Measurements from ENCODE around the gene GOSR2. TPM values are rescaled to one million over a fixed set of nuclear protein-coding genes. Genes with fewer than 3 reads are reported as not detected.

GOSR2 gene
- total RNA-seq, 1 experiment from 2014 or later = 52.9 TPM

GRCh38 chr17:46894024-46894423 lies 28.9 kb upstream of the GOSR2 start:
- Histone ChIP-seq H3K4me1 (ENCODE audit: control insufficient read depth in 1 of 2, insufficient read depth in 2 of 2, low read length in 2 of 2) (no peaks in the 10 kb centered on the region), H3K4me3 (replicated peaks in 1 of 2; ENCODE audit: low read depth in 1 of 2, low read length in 2 of 2) (no peak overlapping the region), H2AFZ (ENCODE audit: low read depth, low read length, poor library complexity, severe bottlenecking) (no peak overlapping the region), H4K20me1 (ENCODE audit: insufficient read depth) (no peaks in the 10 kb centered on the region), H3K9me2 (ENCODE audit: insufficient read depth) (no peaks in the 10 kb centered on the region), H3K9me3 (ENCODE audit: control insufficient read depth in 1 of 2, insufficient read depth in 1 of 2, low read depth in 1 of 2, low read length in 2 of 2) (no peaks in the 10 kb centered on the region), H3K4me2 (ENCODE audit: low read length) (no peak overlapping the region), H3K36me3 (ENCODE audit: control insufficient read depth in 1 of 2, insufficient read depth in 2 of 2, low read length in 2 of 2) (no peaks in the 10 kb centered on the region), H3K27me3 (ENCODE audit: insufficient read depth, low read length) (peaks cover 9% of the 10 kb centered on the region; the same call in 1 of the 2 replicates), H3K79me2 (ENCODE audit: insufficient read depth, low read length) (no peaks in the 10 kb centered on the region), H3K27ac (ENCODE audit: low read depth, low read length) (no peak overlapping the region), H3K9ac (ENCODE audit: low read length) (no peak overlapping the region)
- DNase-seq (ENCODE audit: low read depth, low spot score) = no peak
- intact Hi-C loops (cut with micrococcal nuclease) = no loop called here
- BruUV-seq (replicated peaks) = no TSS peak
- CTCF ChIA-PET = no interaction called here
- TF ChIP-seq POLR2AphosphoS5 (IDR thresholded peaks at IDR 0.05; ENCODE audit: low read depth, low read length) (no peak), JUND (IDR thresholded peaks at IDR 0.05) (no peak), ZNF274 (IDR thresholded peaks at IDR 0.05; ENCODE audit: low read depth, low read length) (no peak), CTCF (IDR thresholded peaks at IDR 0.05 in 2 of 3, conservative IDR thresholded peaks at IDR 0.05 in 1 of 3; ENCODE audit: borderline replicate concordance in 1 of 3, insufficient read depth in 1 of 3, low read depth in 2 of 3, low read length in 2 of 3) (no peak), CBX3 (IDR thresholded peaks at IDR 0.05; ENCODE audit: low read depth) (no peak), CEBPB (IDR thresholded peaks at IDR 0.05; ENCODE audit: low read depth) (no peak), SIN3A (IDR thresholded peaks at IDR 0.05; ENCODE audit: low read depth) (no peak), YY1 (IDR thresholded peaks at IDR 0.05; ENCODE audit: extremely low read depth, insufficient replicate concordance, low read depth, low read length) (no peak), TCF7L2 (IDR thresholded peaks at IDR 0.05; ENCODE audit: borderline replicate concordance, extremely low read depth, insufficient read depth, insufficient read length) (no peak), SRF (IDR thresholded peaks at IDR 0.05; ENCODE audit: low read depth) (no peak), EGR1 (IDR thresholded peaks at IDR 0.05; ENCODE audit: low read depth) (no peak), ATF3 (IDR thresholded peaks at IDR 0.05) (no peak), RAD21 (IDR thresholded peaks at IDR 0.05; ENCODE audit: low read depth) (no peak), EZH2phosphoT487 (IDR thresholded peaks at IDR 0.05; ENCODE audit: borderline replicate concordance) (no peak), POLR2A (IDR thresholded peaks at IDR 0.05; ENCODE audit: borderline replicate concordance, extremely low read depth, insufficient read depth, insufficient read length) (no peak), REST (IDR thresholded peaks at IDR 0.05; ENCODE audit: low read depth) (no peak), ELF1 (IDR thresholded peaks at IDR 0.05; ENCODE audit: borderline replicate concordance, low read depth) (no peak), FOSL1 (IDR thresholded peaks at IDR 0.05; ENCODE audit: low read depth) (no peak), SP1 (IDR thresholded peaks at IDR 0.05; ENCODE audit: low read depth) (no peak)
- RAD21 ChIA-PET (ENCODE audit: low non-redundant PET in 1 of 2, low total read pairs in 2 of 2, uncharacterized antibody in 2 of 2, unreplicated experiment in 2 of 2) = no interaction called here
- no peak for ATAC-seq
- POLR2A ChIA-PET = no interaction called here

Measured in HCT116 (cell line).